ENCODE data around the gene ANKRD23. TPM values are rescaled to one million over a fixed set of nuclear protein-coding genes. Genes with fewer than 3 reads are reported as not detected.

The ANKRD23 gene
- total and polyA plus RNA-seq, 3 donors from 2014 or later = 5.3 to 7.5 (median 6.8) TPM

GRCh38 chr2:96835830-96836229, 8.0 kb downstream of the ANKRD23 start:
- H3K36me3 ChIP-seq (ENCODE audit: low read depth, missing control alignments) = no peaks in the 10 kb centered on the region
- intact Hi-C loops (cut with DNase I; ENCODE audit: low total_unique reads) = no loop called here
- TF ChIP-seq CTCF (IDR thresholded peaks at IDR 0.05) = no peak
- TF ChIP-seq POLR2A (IDR thresholded peaks at IDR 0.05) = no peak
- WGBS, 2 donors = 96 to 99% methylated on average over 4 of the region's 4 CpGs
- no peak overlapping the region for H3K4me3 ChIP-seq
- H3K27me3 ChIP-seq = no peaks in the 10 kb centered on the region
- H3K27ac ChIP-seq = no peak overlapping the region
- no peaks in the 10 kb centered on the region for H3K9me3 ChIP-seq
- DNase-seq = no peak
- peaks cover 20% of the 10 kb centered on the region for H3K4me1 ChIP-seq

GRCh38 chr2:96832754-96833507, 10.9 kb downstream of the ANKRD23 start:
- intact Hi-C loops (cut with DNase I; ENCODE audit: low total_unique reads) = no loop called here
- WGBS, 2 donors = 36 to 43% methylated on average over 11 to 18 of the region's 18 CpGs
- H3K4me1 ChIP-seq = peaks cover 14% of the 10 kb centered on the region
- no peaks in the 10 kb centered on the region for H3K9me3 ChIP-seq
- H3K4me3 ChIP-seq = no peak overlapping the region
- DNase-seq = peak; percentile 75
- no peaks in the 10 kb centered on the region for H3K27me3 ChIP-seq
- no peaks in the 10 kb centered on the region for H3K36me3 ChIP-seq (ENCODE audit: low read depth, missing control alignments)
- H3K27ac ChIP-seq = peak overlapping the region in 1 of 2 donors; percentile 15
- no peak for TF ChIP-seq CTCF (IDR thresholded peaks at IDR 0.05)
- TF ChIP-seq POLR2A (IDR thresholded peaks at IDR 0.05) = no peak

GRCh38 chr2:96832408-96832753, 11.4 kb downstream of the ANKRD23 start:
- WGBS, 2 donors = 37 to 80% methylated on average over 8 to 11 of the region's 11 CpGs
- H3K36me3 ChIP-seq (ENCODE audit: low read depth, missing control alignments) = no peaks in the 10 kb centered on the region
- peak overlapping the region in 1 of 2 donors; percentile 15 for H3K27ac ChIP-seq
- intact Hi-C loops (cut with DNase I; ENCODE audit: low total_unique reads) = no loop called here
- H3K27me3 ChIP-seq = no peaks in the 10 kb centered on the region
- DNase-seq = no peak
- TF ChIP-seq CTCF (IDR thresholded peaks at IDR 0.05) = no peak
- no peak for TF ChIP-seq POLR2A (IDR thresholded peaks at IDR 0.05)
- no peak overlapping the region for H3K4me3 ChIP-seq
- H3K4me1 ChIP-seq = peaks cover 14% of the 10 kb centered on the region
- H3K9me3 ChIP-seq = no peaks in the 10 kb centered on the region

GRCh38 chr2:96831679-96832078, 12.1 kb downstream of the ANKRD23 start:
- no peaks in the 10 kb centered on the region for H3K9me3 ChIP-seq
- WGBS, 2 donors = 71 to 89% methylated on average over 10 of the region's 10 CpGs
- TF ChIP-seq CTCF (IDR thresholded peaks at IDR 0.05) (no peak), POLR2A (IDR thresholded peaks at IDR 0.05) (no peak)
- H3K4me3 ChIP-seq = no peak overlapping the region
- DNase-seq = no peak
- no peaks in the 10 kb centered on the region for H3K36me3 ChIP-seq (ENCODE audit: low read depth, missing control alignments)
- H3K27ac ChIP-seq = no peak overlapping the region
- H3K27me3 ChIP-seq = no peaks in the 10 kb centered on the region
- intact Hi-C loops (cut with DNase I; ENCODE audit: low total_unique reads) = no loop called here
- peaks cover 14% of the 10 kb centered on the region for H3K4me1 ChIP-seq

GRCh38 chr2:96830044-96830562, 13.7 kb downstream of the ANKRD23 start:
- H3K27me3 ChIP-seq = no peaks in the 10 kb centered on the region
- no peaks in the 10 kb centered on the region for H3K36me3 ChIP-seq (ENCODE audit: low read depth, missing control alignments)
- no peaks in the 10 kb centered on the region for H3K9me3 ChIP-seq
- intact Hi-C loops (cut with DNase I; ENCODE audit: low total_unique reads) = no loop called here
- no peak overlapping the region for H3K27ac ChIP-seq
- WGBS, 2 donors = 46 to 67% methylated on average over 5 of the region's 5 CpGs
- peaks cover 14% of the 10 kb centered on the region for H3K4me1 ChIP-seq
- DNase-seq = no peak
- no peak overlapping the region for H3K4me3 ChIP-seq
- no peak for TF ChIP-seq POLR2A (IDR thresholded peaks at IDR 0.05)
- no peak for TF ChIP-seq CTCF (IDR thresholded peaks at IDR 0.05)
